ENCODE results near the gene WDR12. TPM values are rescaled to one million over a fixed set of nuclear protein-coding genes. Genes with fewer than 3 reads are reported as not detected.
"Not testable (repeated sequence)": the region's sequence is repeated elsewhere in the genome, so short reads cannot be mapped to it uniquely, and the experiment has no call there.

WDR12 gene
- total and polyA plus RNA-seq, 2 donors (not counting 3 experiments of a cell fraction or from before 2014, with no cell fraction given): 8.5 to 65.6 TPM

GRCh38 chr2:202960524-202960923, 49.1 kb upstream of the WDR12 start:
- no peaks in the 10 kb centered on the region for H4K20me1 ChIP-seq (replicated peaks; ENCODE audit: control insufficient read depth, extremely low read depth, insufficient read depth, low read length)
- no TSS peak for BruUV-seq (replicated peaks)
- TF ChIP-seq MAX (IDR thresholded peaks at IDR 0.05; ENCODE audit: insufficient read depth, insufficient read length) (no peak), JUN (IDR thresholded peaks at IDR 0.05; ENCODE audit: borderline replicate concordance, insufficient read depth, insufficient read length, low read depth) (no peak)
- FAIRE-seq (no peak), DNase-seq (ENCODE audit: low read depth, low spot score) (no peak)
- H3K27ac ChIP-seq (ENCODE audit: insufficient read depth, low read depth, low read length): no peak overlapping the region
- dilution Hi-C loops (cut with MboI; ENCODE audit: extremely low pct_ligation_motif_present, low sequenced_read_pairs): no loop called here
- no peaks in the 10 kb centered on the region for H3K9me3 ChIP-seq (replicated peaks; ENCODE audit: control insufficient read depth, insufficient read depth, low read length)
- H3K4me3 ChIP-seq (replicated peaks in 1 of 3; ENCODE audit: insufficient read depth in 1 of 3, low read depth in 1 of 3, low read length in 3 of 3): no peak overlapping the region
- POLR2A ChIA-PET: no interaction called here
- intact Hi-C loops (cut with micrococcal nuclease): no loop called here
- no peaks in the 10 kb centered on the region for H3K27me3 ChIP-seq (ENCODE audit: control insufficient read depth in 2 of 2, insufficient read depth in 2 of 2, low read length in 2 of 2)
- no peak overlapping the region for H3K9ac ChIP-seq (replicated peaks; ENCODE audit: extremely low read depth, insufficient read depth, low read length)
- H3K36me3 ChIP-seq (ENCODE audit: control insufficient read depth in 2 of 2, extremely low read depth in 1 of 2, insufficient read depth in 2 of 2, low read length in 2 of 2): no peaks in the 10 kb centered on the region
- H3K9me1 ChIP-seq (replicated peaks; ENCODE audit: control insufficient read depth, extremely low read depth, insufficient read depth, low read length): no peaks in the 10 kb centered on the region
- no peak overlapping the region for H3K4me2 ChIP-seq (ENCODE audit: insufficient read depth, low read length)
- CTCF ChIA-PET: no interaction called here
- H3K79me2 ChIP-seq (ENCODE audit: control insufficient read depth, insufficient read depth, low read length): no peaks in the 10 kb centered on the region
- no peaks in the 10 kb centered on the region for H3K4me1 ChIP-seq (ENCODE audit: control insufficient read depth, extremely low read depth, insufficient read depth, low read length)
- no peak overlapping the region for H2AFZ ChIP-seq (ENCODE audit: low read depth, low read length)

GRCh38 chr2:202950592-202950991, 39.1 kb upstream of the WDR12 start:
- dilution Hi-C loops (cut with MboI; ENCODE audit: extremely low pct_ligation_motif_present, low sequenced_read_pairs) (no loop called here), intact Hi-C loops (cut with micrococcal nuclease) (no loop called here)
- DNase-seq (ENCODE audit: low read depth, low spot score) (no peak), FAIRE-seq (no peak)
- Histone ChIP-seq H3K79me2 (ENCODE audit: control insufficient read depth, insufficient read depth, low read length) (no peaks in the 10 kb centered on the region), H3K36me3 (ENCODE audit: control insufficient read depth in 2 of 2, extremely low read depth in 1 of 2, insufficient read depth in 2 of 2, low read length in 2 of 2) (no peaks in the 10 kb centered on the region), H2AFZ (ENCODE audit: low read depth, low read length) (no peak overlapping the region), H3K4me1 (ENCODE audit: control insufficient read depth, extremely low read depth, insufficient read depth, low read length) (no peaks in the 10 kb centered on the region), H3K9ac (replicated peaks; ENCODE audit: extremely low read depth, insufficient read depth, low read length) (no peak overlapping the region), H3K27me3 (ENCODE audit: control insufficient read depth in 2 of 2, insufficient read depth in 2 of 2, low read length in 2 of 2) (no peaks in the 10 kb centered on the region), H3K4me2 (ENCODE audit: insufficient read depth, low read length) (no peak overlapping the region), H3K9me1 (replicated peaks; ENCODE audit: control insufficient read depth, extremely low read depth, insufficient read depth, low read length) (no peaks in the 10 kb centered on the region), H4K20me1 (replicated peaks; ENCODE audit: control insufficient read depth, extremely low read depth, insufficient read depth, low read length) (no peaks in the 10 kb centered on the region), H3K9me3 (replicated peaks; ENCODE audit: control insufficient read depth, insufficient read depth, low read length) (no peaks in the 10 kb centered on the region), H3K4me3 (replicated peaks in 1 of 3; ENCODE audit: insufficient read depth in 1 of 3, low read depth in 1 of 3, low read length in 3 of 3) (no peak overlapping the region), H3K27ac (ENCODE audit: insufficient read depth, low read depth, low read length) (no peak overlapping the region)
- BruUV-seq (replicated peaks): no TSS peak
- no peak for TF ChIP-seq MYC (IDR thresholded peaks at IDR 0.05; ENCODE audit: low read depth, low read length)
- no peak for TF ChIP-seq GATA2 (IDR thresholded peaks at IDR 0.05; ENCODE audit: insufficient read depth, insufficient read length, low read depth, low read length)
- TF ChIP-seq JUN (IDR thresholded peaks at IDR 0.05; ENCODE audit: borderline replicate concordance, insufficient read depth, insufficient read length, low read depth): no peak
- TF ChIP-seq CTCF (IDR thresholded peaks at IDR 0.05; ENCODE audit: extremely low read depth in 1 of 2, insufficient read depth in 1 of 2, low read depth in 1 of 2, low read length in 2 of 2): no peak
- TF ChIP-seq EZH2 (IDR thresholded peaks at IDR 0.05; ENCODE audit: borderline replicate concordance, low read depth, low read length, severe bottlenecking): no peak
- no peak for TF ChIP-seq POLR2A (IDR thresholded peaks at IDR 0.05; ENCODE audit: low read depth, low read length)
- TF ChIP-seq MAX (IDR thresholded peaks at IDR 0.05; ENCODE audit: insufficient read depth, insufficient read length): no peak
- TF ChIP-seq FOS (IDR thresholded peaks at IDR 0.05; ENCODE audit: borderline replicate concordance, insufficient read depth, low read length): no peak
- TF ChIP-seq POLR2AphosphoS5 (IDR thresholded peaks at IDR 0.05; ENCODE audit: insufficient read depth, low read depth, low read length): no peak
- ChIA-PET POLR2A (no interaction called here), CTCF (interaction anchor here (0.7 to 1.2 kb wide), 2 partner anchors 10 to 12 kb away, joined by 3 read pairs; no protein-coding TSS in a partner anchor)

- H3K4me3 ChIP-seq (replicated peaks in 1 of 3; ENCODE audit: insufficient read depth in 1 of 3, low read depth in 1 of 3, low read length in 3 of 3); FAIRE-seq; BruUV-seq (replicated peaks); H3K27me3 ChIP-seq (ENCODE audit: control insufficient read depth in 2 of 2, insufficient read depth in 2 of 2, low read length in 2 of 2); H3K4me1 ChIP-seq (ENCODE audit: control insufficient read depth, extremely low read depth, insufficient read depth, low read length); intact Hi-C loops (cut with micrococcal nuclease); dilution Hi-C loops (cut with MboI; ENCODE audit: extremely low pct_ligation_motif_present, low sequenced_read_pairs); H3K9me1 ChIP-seq (replicated peaks; ENCODE audit: control insufficient read depth, extremely low read depth, insufficient read depth, low read length); H3K9me3 ChIP-seq (replicated peaks; ENCODE audit: control insufficient read depth, insufficient read depth, low read length); H3K4me2 ChIP-seq (ENCODE audit: insufficient read depth, low read length); H3K9ac ChIP-seq (replicated peaks; ENCODE audit: extremely low read depth, insufficient read depth, low read length); H4K20me1 ChIP-seq (replicated peaks; ENCODE audit: control insufficient read depth, extremely low read depth, insufficient read depth, low read length); H3K79me2 ChIP-seq (ENCODE audit: control insufficient read depth, insufficient read depth, low read length); H2AFZ ChIP-seq (ENCODE audit: low read depth, low read length); DNase-seq (ENCODE audit: low read depth, low spot score); H3K36me3 ChIP-seq (ENCODE audit: control insufficient read depth in 2 of 2, extremely low read depth in 1 of 2, insufficient read depth in 2 of 2, low read length in 2 of 2); POLR2A ChIA-PET; H3K27ac ChIP-seq (ENCODE audit: insufficient read depth, low read depth, low read length): not testable (repeated sequence)
- CTCF ChIA-PET: interaction anchor here (1.2 kb wide), 1 partner anchor 361 kb away, joined by 3 read pairs; no protein-coding TSS in a partner anchor
Measured at GRCh38 chr2:202949333-202949732, 37.9 kb upstream of the WDR12 start.

All from endothelial cell of umbilical vein (primary cell).